HG03139 (cell line): Measurements from ENCODE around the gene CADPS.

Experiments used
- ATAC-seq: cut with Tn5 transposase; IDR thresholded peaks from one replicate; pipeline ENCODE4 v1.9.1; 2021; ENCODE audit not compliant: unreplicated experiment

Gene CADPS

DNA sequence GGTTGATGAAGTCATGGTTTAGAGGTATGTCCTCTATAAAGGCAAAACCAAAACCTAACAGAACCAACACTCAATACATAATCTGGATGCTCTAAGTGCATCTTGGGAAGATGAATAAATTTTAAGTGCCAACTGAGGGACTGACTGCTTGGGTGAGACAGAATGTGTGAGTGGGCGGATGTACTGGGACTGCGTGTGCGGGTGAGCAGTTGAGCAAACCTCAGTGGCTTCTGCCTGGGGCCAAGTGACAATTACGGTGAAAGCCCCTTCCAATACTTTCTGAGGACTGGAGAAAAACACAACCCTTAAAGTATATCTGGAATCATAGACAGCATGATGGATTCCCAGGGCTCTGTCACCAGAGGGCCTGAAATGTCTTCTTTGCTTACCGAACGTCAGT is 421.8 kb downstream of the CADPS start:
- ATAC-seq = no peak

- no peak for ATAC-seq
These were observed 423.9 kb downstream of the CADPS start for GRCh38 chr3:62451211-62451887.

DNA sequence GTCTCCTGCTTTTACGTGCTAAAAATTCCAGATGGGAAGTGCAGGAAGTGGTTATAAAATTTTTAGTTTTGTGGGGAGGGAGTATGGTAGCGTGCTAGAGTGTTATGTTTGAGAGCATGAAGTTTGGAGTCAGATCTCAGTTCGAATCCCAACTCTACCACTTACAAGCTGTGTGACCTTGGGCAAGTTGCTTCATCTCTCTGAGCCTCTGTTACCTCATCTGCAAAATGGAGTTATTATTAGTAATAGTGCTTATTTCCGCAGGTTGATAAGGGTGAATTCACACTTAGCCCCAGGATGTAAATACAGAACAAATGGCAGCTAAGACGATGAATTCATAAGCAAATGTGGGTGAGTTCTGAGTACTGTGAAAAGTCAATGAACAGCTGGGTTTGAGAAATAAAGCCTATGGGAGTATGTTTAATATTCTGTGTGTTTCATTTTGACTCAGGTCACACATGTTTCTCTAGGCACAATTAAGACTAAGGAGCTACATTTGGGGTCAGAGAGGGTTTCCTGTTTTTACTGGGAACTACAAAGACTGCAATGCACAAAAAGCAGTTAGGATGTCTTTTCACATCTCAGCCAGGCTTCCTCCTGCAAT is 428.8 kb downstream of the CADPS start:
- peak; percentile 62 for ATAC-seq

GRCh38 chr3:62445275-62445674 is 429.9 kb downstream of the CADPS start:
- no peak for ATAC-seq

DNA sequence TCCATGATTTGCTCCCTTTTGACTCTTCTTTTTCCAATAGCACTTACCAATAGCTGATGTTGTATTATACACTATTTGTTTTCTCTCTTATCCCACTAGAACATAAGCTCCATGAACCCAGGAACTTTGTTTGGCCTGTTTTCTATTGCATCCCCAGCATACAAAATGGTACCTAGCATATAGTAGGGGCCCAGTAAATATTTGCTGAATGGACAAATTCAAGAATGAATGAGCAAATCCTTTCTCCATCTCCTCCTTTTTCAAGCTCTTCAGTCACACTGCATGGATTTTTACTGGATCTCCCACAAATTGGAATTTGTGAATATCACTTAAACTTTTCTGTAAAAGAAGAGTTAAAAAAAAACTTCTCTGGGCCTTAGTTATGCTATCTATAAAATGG is 435.2 kb downstream of the CADPS start:
- ATAC-seq = no peak

DNA sequence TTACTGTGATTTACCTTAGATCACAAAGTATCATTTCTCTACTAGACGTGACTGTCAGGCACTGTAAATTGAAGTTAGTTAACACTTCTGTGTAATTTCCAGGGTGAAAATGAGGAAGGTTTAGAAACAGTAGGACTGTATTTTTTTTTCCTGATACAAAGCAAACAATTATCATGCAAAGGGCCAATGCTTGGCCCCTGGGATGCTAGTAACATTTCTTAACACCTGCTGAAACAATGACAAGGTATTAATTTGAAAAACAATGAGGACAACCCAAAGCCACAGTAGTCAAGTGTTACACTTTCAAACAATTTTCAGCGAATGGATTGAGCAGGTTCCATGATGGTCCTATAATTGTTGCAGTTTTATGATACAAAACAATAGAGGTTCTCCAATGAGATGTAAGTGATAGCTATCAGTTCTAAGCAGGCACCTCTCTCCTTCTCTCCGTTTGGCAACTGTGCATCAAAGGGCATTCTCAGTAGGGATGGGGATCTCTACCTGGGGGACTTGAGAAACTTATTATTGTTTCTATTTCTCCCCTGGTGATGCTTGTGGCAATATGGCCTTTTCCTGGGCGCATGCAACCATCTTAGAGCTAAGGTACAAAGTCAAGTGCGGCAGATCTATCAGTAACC is 435.9 kb downstream of the CADPS start:
- no peak for ATAC-seq

DNA sequence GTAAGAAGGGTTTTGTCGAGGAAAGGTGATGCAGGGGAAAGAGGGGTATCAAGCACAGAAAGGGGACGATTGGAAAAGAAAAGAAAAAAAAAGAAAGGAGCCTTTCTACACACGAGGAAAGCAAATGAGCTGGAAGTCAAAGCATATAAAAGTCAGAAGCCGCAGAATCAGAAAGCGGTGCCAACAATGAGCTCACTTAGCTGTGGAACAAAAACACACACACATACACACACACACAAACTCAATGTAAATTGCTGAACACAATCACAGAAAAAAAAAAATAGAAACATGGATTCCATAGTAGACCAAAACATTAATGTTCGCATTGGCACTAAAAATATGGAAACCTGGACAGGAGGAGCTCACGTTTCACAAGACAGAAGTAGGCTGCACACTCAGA is 438.4 kb downstream of the CADPS start:
- no peak for ATAC-seq

DNA sequence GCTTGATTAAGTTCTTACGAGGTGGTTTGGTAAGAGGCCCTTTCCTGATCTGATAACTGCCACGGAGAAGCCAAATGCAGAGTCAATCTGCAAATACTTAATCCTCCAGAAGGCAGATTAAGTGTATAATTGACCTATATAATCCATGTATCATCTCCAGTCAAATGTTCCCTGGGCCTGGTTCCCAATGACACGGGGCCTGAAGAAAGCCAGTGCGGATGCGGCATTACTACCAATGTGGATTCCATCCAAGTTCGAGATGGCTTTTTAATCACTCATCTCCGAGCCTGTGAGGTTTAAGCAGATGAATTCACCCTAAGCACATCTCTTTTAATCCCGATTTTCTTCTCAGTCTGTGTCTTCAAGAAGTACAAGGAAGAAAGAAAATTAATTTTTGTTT is 441.8 kb downstream of the CADPS start:
- no peak for ATAC-seq

GRCh38 chr3:62421207-62421606 is 454.0 kb downstream of the CADPS start:
- ATAC-seq = no peak

GRCh38 chr3:62416144-62416543 is 459.1 kb downstream of the CADPS start:
- no peak for ATAC-seq

GRCh38 chr3:62415312-62415801 is 459.9 kb downstream of the CADPS start:
- no peak for ATAC-seq

GRCh38 chr3:62414786-62415185 is 460.4 kb downstream of the CADPS start:
- ATAC-seq = no peak

GRCh38 chr3:62413687-62414086 is 461.5 kb downstream of the CADPS start:
- no peak for ATAC-seq

GRCh38 chr3:62406945-62407344 is 468.3 kb downstream of the CADPS start:
- no peak for ATAC-seq

DNA sequence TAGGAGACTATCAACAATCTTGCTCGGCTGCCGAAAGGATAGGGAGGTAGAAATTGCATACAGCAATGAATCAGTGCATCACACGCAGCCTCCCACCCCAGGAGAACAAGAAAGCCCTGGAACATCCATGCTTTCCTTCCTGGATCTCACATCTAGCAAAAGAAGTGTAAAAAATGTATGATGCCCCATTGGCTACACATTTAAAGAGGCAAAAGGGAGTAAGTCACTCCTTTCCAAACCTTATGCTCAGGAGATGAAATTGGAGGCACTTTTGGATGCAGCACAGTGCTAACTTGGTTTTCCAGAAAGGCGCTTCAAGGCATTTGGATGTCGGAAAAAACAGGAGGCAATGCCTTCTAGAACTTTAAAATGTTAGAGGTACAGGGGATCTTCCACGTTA is 469.6 kb downstream of the CADPS start:
- ATAC-seq = no peak

DNA sequence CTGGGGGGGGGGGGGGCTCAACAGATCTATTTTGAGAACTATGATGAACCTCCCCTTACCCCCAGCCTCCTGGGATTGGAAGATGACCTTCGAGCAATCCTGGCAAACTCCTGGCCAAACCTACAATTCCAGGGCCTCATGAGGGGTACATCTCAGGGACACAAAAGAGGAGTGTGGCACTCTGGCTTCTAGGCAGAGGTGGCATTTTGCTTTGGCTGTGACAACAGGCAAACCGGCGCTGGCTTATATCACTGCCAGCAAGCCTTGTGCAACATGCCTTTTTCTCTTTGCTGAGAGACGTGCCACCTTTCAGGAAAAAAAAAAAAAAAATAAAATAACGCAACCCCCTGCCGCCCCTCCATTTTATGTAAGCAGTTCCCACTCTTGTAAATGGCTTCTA is 470.1 kb downstream of the CADPS start:
- ATAC-seq = no peak

GRCh38 chr3:62404321-62404720 is 470.9 kb downstream of the CADPS start:
- ATAC-seq = no peak

DNA sequence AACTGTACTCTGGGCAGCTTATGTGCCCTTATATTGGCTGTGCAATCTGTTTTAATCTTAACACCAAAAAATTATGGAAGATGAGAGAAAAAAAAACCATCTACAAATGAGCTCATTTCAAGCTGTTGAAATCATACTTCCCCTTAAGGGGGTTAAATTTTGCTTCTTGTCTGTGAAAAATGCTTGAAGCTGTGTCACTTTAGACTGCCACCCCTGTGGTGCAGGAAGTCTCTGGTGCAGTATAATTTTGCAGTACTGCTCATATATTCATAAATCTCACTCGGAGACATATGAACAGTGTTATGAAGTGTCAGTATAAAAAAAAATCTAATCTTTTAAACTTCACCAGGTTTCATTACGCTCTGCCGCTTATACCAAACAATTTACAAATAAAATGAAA is 471.5 kb downstream of the CADPS start:
- ATAC-seq = no peak

GRCh38 chr3:62392626-62393292 is 482.5 kb downstream of the CADPS start:
- no peak for ATAC-seq

DNA sequence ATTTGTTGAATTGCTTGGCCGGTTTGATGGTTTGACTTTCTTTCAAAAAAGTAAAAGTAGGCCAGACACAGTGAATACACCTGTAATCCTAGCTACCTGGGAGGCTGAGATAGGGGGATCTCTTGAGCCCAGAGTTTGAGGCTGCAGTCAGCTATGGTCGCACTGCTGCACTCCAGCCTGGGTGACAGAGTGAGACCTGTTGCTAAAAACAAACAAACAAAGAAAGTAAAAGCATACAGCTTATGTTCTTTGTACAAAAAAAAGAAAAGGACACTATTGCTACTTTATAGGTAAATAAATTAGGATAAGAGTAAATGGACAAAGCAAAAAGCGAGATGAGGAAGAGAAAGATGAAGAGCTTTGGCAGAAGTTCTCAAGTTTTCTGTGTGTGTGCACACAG is 488.0 kb downstream of the CADPS start:
- ATAC-seq = no peak

DNA sequence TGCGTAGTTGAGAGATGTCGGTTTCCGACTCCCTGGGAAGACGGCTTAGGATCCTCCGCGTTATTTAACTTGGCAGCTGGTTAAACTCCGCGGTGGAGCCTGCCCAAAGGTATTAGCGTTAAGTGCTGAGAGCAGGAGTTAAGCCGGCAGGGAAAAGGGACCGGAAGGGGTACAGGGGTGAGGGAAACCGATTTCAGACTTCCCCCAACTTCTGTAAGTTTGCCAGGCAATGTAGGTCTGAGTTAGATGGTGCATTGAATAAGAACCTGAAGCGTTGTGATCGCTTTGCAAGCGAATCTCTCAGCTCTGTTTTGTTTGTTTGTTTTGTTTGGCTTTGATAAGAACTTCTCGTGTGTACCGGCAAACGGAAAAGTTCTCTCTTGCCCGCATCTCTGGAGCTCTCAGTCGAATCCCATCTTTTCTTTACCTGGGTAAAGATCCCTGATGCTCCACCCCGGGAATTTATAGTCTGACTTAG is 495.9 kb downstream of the CADPS start:
- ATAC-seq = no peak

GRCh38 chr3:62378921-62379320 is 496.3 kb downstream of the CADPS start:
- ATAC-seq = no peak
